ENCODE measurements around the gene EMX2.

EMX2 gene

GRCh38 chr10:117532003-117532385 lies 10.6 kb upstream of the EMX2 start:
- DNase-seq (ENCODE audit: low read depth in 3 of 3) = no peak

GRCh38 chr10:117532451-117533107 lies 10.0 kb upstream of the EMX2 start:
- no peak for DNase-seq (ENCODE audit: low read depth in 3 of 3)

- DNase-seq (ENCODE audit: low read depth in 3 of 3) = no peak
Measured at GRCh38 chr10:117533507-117534281, 8.9 kb upstream of the EMX2 start.

GRCh38 chr10:117534321-117535297 lies 7.9 kb upstream of the EMX2 start:
- no peak for DNase-seq (ENCODE audit: low read depth in 3 of 3)

- DNase-seq (ENCODE audit: low read depth in 3 of 3) = no peak
Measured at GRCh38 chr10:117535298-117536071, 7.1 kb upstream of the EMX2 start.

GRCh38 chr10:117536072-117536865 lies 6.3 kb upstream of the EMX2 start:
- DNase-seq (ENCODE audit: low read depth in 3 of 3) = no peak

- no peak for DNase-seq (ENCODE audit: low read depth in 3 of 3)
Measured at GRCh38 chr10:117536866-117537435, 5.6 kb upstream of the EMX2 start.

GRCh38 chr10:117537436-117537903 lies 5.1 kb upstream of the EMX2 start:
- DNase-seq (ENCODE audit: low read depth in 3 of 3) = no peak

- DNase-seq (ENCODE audit: low read depth in 3 of 3) = no peak
Measured at GRCh38 chr10:117537904-117538524, 4.5 kb upstream of the EMX2 start.

- no peak for DNase-seq (ENCODE audit: low read depth in 3 of 3)
Measured at GRCh38 chr10:117539361-117539773, 3.2 kb upstream of the EMX2 start.

- DNase-seq (ENCODE audit: low read depth in 3 of 3) = no peak
Measured at GRCh38 chr10:117539903-117540639, 2.5 kb upstream of the EMX2 start.

- no peak for DNase-seq (ENCODE audit: low read depth in 3 of 3)
Measured at GRCh38 chr10:117540640-117541404, 1.7 kb upstream of the EMX2 start.

- DNase-seq (ENCODE audit: low read depth in 3 of 3) = no peak
Measured at GRCh38 chr10:117541405-117541908, 1.1 kb upstream of the EMX2 start.

- no peak for DNase-seq (ENCODE audit: low read depth in 3 of 3)
Measured at GRCh38 chr10:117541909-117542705, 439 bp upstream of the EMX2 start.

- no peak for DNase-seq (ENCODE audit: low read depth in 3 of 3)
Measured at GRCh38 chr10:117543225-117544003, 868 bp downstream of the EMX2 start.

GRCh38 chr10:117544004-117544701 lies 1.6 kb downstream of the EMX2 start:
- no peak for DNase-seq (ENCODE audit: low read depth in 3 of 3)

All from stimulated activated CD4-positive, alpha-beta T cell treated with anti-CD3 and anti-CD28 coated beads, TNF-alpha, amount 100 ng/mL, for 4 hours (primary cell).